Glomerular visceral epithelial cell (primary cell): ENCODE measurements around the gene UPK1A.
A peak's percentile ranks its signal among the peaks of the same experiment; 100 is the strongest.
"Not testable (repeated sequence)": the region's sequence is repeated elsewhere in the genome, so short reads cannot be mapped to it uniquely, and the experiment has no call there.

Experiments
- DNase-seq: peaks from one replicate; pipeline ENCODE4 v3.0.0-alpha.2; 2016; ENCODE audit errors: extremely low spot score

UPK1A gene

DNA sequence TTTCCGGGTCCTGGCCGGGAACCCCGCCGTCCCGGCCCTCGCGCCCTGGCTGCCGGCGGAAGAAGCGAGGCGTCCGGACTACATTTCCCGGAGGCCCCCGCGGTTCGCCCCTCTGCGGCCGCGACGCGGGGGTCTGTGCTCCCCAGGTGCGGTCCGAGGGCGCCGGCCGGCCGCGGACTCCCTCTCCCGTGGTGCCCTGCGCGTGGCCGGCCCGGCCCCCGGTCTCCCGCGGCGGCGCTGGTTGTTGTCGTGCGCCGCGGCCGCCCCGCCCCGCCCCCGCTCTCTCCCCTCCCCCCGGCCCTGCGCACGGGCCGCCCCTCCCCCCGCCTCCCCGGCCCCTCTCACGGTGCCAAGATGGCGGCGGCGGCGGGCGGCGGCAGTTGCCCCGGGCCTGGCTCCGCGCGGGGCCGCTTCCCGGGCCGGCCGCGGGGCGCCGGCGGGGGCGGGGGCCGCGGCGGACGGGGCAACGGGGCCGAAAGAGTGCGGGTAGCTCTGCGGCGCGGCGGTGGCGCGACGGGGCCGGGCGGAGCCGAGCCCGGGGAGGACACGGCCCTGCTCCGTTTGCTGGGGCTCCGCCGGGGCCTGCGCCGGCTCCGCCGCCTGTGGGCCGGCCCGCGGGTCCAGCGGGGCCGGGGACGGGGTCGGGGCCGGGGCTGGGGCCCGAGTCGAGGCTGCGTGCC is 51.5 kb downstream of the UPK1A start, which contains the start of gene KMT2B:
TSS of gene KMT2B (plus strand) at position 339 of the 680 bp plus-strand sequence. CDS start at position 355, 16 bp downstream.
- peak; percentile 97 for DNase-seq

DNA sequence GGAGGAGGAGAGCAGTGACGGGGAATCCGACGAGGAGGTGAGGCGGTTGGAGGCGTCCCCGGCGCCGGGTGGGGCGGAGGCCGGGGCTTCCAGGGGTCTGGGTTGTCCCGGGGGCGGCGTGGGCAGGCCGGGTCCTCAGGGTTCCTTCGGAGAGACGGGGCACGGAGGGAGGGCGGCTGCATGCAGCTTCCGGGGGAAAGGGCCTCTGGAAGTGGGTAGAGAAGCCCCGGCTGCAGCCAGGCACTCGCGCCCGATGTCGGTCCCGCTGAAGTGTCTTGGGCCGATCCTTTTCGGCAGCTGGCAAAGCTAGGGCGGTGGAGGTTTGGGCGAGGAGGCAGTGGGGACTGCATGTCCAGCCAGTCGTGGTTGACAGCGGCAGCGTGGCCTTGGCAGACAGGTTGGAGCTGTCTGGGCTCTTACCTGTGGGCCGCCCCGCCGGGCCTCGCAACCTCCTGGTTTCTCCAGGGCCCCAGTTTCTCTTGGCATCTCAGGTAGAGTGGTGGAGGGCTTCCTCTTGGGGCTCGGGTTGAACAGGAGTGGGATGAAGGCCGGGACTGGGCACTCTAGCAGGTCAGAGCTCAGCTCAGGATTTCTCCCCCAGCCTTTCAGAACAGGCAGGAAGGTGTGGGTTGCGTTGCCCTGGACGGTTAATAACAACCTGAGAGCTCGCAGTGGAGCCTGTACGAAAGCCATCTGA is 52.2 kb downstream of the UPK1A start:
- peak; percentile 33 for DNase-seq

GRCh38 chr19:35719402-35720162 is 53.3 kb downstream of the UPK1A start:
- no peak for DNase-seq

GRCh38 chr19:35720163-35720524 is 53.8 kb downstream of the UPK1A start:
- DNase-seq: no peak

- no peak for DNase-seq
These were observed 54.3 kb downstream of the UPK1A start for GRCh38 chr19:35720648-35721047.

- DNase-seq: no peak
These were observed 55.1 kb downstream of the UPK1A start for GRCh38 chr19:35721374-35721773.

GRCh38 chr19:35722461-35722860 is 56.1 kb downstream of the UPK1A start:
- no peak for DNase-seq

DNA sequence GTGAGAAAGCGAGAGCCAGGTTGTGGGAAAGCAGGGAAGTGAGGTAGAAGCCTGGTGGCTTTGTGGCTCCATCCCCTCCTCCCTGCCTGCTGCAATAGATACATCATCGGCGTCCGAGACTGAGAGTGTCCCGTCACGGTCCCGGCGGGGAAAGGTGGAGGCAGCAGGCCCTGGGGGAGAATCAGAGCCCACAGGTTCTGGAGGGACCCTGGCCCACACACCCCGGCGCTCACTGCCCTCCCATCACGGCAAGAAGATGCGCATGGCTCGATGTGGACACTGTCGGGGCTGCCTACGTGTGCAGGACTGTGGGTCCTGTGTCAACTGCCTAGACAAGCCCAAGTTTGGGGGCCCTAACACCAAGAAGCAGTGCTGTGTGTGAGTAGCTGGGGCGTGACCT is 56.6 kb downstream of the UPK1A start:
- no peak for DNase-seq

DNA sequence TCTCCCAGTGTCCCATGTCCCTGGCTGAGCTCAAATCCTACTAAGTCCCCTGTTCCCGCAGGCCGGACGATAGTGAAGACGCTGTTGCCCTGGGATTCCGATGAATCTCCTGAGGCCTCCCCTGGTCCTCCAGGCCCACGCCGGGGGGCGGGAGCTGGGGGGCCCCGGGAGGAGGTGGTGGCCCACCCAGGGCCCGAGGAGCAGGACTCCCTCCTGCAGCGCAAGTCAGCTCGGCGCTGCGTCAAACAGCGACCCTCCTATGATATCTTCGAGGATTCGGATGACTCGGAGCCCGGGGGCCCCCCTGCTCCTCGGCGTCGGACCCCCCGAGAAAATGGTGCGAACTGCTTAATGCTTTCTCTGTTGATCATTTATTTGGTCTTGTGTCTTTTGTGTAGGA is 57.4 kb downstream of the UPK1A start:
- no peak for DNase-seq

DNA sequence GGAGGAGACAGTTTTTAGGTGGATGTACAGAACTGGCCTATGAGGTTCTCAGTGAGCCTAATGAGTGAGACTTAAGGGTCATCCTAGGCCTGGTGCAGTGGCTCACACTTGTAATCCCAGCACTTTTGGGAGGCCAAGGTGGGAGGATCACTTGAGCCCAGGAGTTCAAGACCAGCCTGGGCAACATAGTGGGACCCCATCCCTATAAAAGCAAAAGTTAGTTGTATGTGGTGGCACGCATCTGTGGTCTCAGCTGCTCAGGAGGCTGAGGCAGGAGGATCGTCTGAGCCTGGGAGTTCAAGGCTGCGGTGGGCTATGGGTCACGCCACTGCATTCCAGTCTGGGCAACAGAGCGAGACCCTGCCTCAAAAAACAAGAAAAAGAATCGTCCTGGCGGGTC is 57.8 kb downstream of the UPK1A start:
- not testable (repeated sequence) for DNase-seq

DNA sequence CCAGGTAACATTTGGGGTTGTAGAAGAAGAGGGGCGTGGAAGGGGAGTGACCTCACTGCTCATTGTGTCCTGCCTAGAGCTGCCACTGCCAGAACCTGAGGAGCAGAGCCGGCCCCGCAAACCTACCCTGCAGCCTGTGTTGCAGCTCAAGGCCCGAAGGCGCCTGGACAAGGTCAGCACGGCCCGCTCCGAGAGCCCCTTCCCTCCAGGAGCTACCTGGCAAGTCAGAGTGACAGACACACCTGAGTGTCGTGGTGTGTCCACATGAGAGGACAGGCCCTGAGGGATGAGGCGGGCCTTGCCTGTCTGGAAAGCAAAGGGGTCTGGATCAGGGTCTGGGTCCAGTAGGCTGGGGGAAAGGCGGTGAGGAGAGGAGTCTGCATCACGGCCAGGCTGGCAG is 58.2 kb downstream of the UPK1A start:
- no peak for DNase-seq

GRCh38 chr19:35725216-35725861 is 59.0 kb downstream of the UPK1A start:
- DNase-seq: no peak

DNA sequence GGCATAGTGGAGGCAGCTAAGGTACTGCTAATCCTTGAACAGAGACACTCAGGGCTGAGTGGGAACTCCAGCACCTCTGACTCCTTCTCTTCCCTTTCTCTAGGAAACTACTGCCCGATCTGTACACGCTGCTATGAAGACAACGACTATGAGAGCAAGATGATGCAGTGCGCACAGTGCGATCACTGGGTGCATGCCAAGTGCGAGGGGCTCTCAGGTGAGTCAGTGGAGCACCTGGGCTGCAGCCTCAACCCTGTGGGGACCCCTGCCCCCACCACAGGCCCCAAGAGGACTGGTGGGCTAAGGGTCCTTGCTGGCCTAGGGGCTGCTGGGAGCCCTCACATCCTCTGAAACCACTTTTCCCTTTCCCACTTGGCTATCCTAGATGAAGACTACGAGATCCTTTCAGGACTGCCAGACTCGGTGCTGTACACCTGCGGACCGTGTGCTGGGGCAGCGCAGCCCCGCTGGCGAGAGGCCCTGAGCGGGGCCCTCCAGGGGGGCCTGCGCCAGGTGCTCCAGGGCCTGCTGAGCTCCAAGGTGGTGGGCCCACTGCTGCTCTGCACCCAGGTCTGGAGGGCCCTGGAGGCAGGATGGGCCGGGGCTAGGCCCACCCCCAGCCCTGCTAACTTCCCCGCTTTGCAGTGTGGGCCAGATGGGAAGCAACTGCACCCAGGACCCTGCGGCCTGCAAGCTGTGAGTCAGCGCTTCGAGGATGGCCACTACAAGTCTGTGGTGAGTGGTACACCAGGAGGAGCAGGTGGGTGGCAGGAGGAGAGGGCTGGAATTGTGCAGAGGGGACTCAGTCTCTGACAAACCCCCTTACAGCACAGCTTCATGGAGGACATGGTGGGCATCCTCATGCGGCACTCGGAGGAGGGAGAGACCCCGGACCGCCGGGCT is 61.0 kb downstream of the UPK1A start:
- DNase-seq: no peak
